Suprapubic skin (tissue), 3 donors: ENCODE measurements around the gene GANC.

Experiments used
- CTCF ChIP-seq, 2 donors: fragments of 200-600 bp in 1 of 2; fragments of 450-650 bp in 1 of 2; sonication (generic) in 1 of 2; IDR thresholded peaks; one replicate each; pipeline ENCODE4 v1.5.1; 2016 to 2019; ENCODE audit warnings: antibody characterized with exemption in 2 of 2, mild to moderate bottlenecking in 1 of 2, moderate library complexity in 1 of 2
- EP300 ChIP-seq: sonication (generic); formaldehyde crosslinking; IDR thresholded peaks from one replicate; pipeline ENCODE4 v1.6.1; 2017; ENCODE audit warnings: antibody characterized with exemption

- TF ChIP-seq CTCF (IDR thresholded peaks at IDR 0.05) (no peak), EP300 (no peak)
These were observed 101.8 kb downstream of the GANC start for GRCh38 chr15:42374810-42375209.
